Lower lobe of right lung (tissue), 2 donors: Measurements from ENCODE around the gene PNMA6E. TPM values are rescaled to one million over a fixed set of nuclear protein-coding genes. Genes with fewer than 3 reads are reported as not detected.

Experiments
- ATAC-seq, 2 donors: fragments of 200-7000 bp; cut with Tn5 transposase; one replicate each; pipeline ENCODE4 v1.9.1; 2020 to 2022; ENCODE audit warnings: mild to moderate bottlenecking in 2 of 2, moderate library complexity in 2 of 2
- DNase-seq: peaks from one replicate; pipeline ENCODE4 v3.0.0-alpha.2; 2020
- H3K27ac ChIP-seq: fragments of 200-600 bp; one replicate; pipeline ENCODE4 v1.8.0; 2022
- H3K27me3 ChIP-seq: fragments of 200-600 bp; one replicate; pipeline ENCODE4 v1.8.0; 2022; ENCODE audit warnings: low read depth
- H3K36me3 ChIP-seq: fragments of 200-600 bp; one replicate; pipeline ENCODE4 v1.8.0; 2022; ENCODE audit warnings: mild to moderate bottlenecking
- H3K4me1 ChIP-seq: fragments of 200-600 bp; one replicate; pipeline ENCODE4 v1.8.0; 2022
- H3K4me3 ChIP-seq: fragments of 200-600 bp; one replicate; pipeline ENCODE4 v1.8.0; 2022; ENCODE audit warnings: mild to moderate bottlenecking
- H3K9me3 ChIP-seq: fragments of 200-600 bp; one replicate; pipeline ENCODE4 v1.8.0; 2022
- intact Hi-C: fragments of 100-400 bp; cut with DNase I; formaldehyde crosslinking; loops from one replicate; pipeline ENCODE4 v1.11.0; 2022
- total RNA-seq: library from RNA; stranded (reverse); fragmentation: NEBNext Ultra II Directional; extraction: Animal tissue kit (Norgen Biotek cat#: 25700); gene quantifications from one replicate; pipeline ENCODE4 v1.2.1, GENCODE V29; 2021
- TF ChIP-seq, protein P1 (sequence below): fragments of 200-600 bp; IDR thresholded peaks from one replicate; pipeline ENCODE4 v1.8.0; 2022; ENCODE audit warnings: antibody characterized with exemption, mild to moderate bottlenecking
- donor health status: DM: no; HTN: yes; CAD: no; lungs with severe emphysema.

The PNMA6E gene
- total RNA-seq, 1 donor from 2014 or later = not detected

- DNase-seq = no peak
- Histone ChIP-seq H3K4me3 (no peak overlapping the region), H3K36me3 (peaks cover 14% of the 10 kb centered on the region), H3K9me3 (no peaks in the 10 kb centered on the region), H3K27ac (no peak overlapping the region), H3K27me3 (no peaks in the 10 kb centered on the region), H3K4me1 (no peaks in the 10 kb centered on the region)
- ATAC-seq = no peak
- intact Hi-C loops = no loop called here
- TF ChIP-seq, protein P1, sequence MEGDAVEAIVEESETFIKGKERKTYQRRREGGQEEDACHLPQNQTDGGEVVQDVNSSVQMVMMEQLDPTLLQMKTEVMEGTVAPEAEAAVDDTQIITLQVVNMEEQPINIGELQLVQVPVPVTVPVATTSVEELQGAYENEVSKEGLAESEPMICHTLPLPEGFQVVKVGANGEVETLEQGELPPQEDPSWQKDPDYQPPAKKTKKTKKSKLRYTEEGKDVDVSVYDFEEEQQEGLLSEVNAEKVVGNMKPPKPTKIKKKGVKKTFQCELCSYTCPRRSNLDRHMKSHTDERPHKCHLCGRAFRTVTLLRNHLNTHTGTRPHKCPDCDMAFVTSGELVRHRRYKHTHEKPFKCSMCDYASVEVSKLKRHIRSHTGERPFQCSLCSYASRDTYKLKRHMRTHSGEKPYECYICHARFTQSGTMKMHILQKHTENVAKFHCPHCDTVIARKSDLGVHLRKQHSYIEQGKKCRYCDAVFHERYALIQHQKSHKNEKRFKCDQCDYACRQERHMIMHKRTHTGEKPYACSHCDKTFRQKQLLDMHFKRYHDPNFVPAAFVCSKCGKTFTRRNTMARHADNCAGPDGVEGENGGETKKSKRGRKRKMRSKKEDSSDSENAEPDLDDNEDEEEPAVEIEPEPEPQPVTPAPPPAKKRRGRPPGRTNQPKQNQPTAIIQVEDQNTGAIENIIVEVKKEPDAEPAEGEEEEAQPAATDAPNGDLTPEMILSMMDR = no peak
These were observed 46.4 kb upstream of the PNMA6E start for GRCh38 chrX:153447581-153447960.

GRCh38 chrX:153446950-153447580 is 45.9 kb upstream of the PNMA6E start:
- Histone ChIP-seq H3K27ac (no peak overlapping the region), H3K4me1 (no peaks in the 10 kb centered on the region), H3K27me3 (no peaks in the 10 kb centered on the region), H3K9me3 (no peaks in the 10 kb centered on the region), H3K36me3 (peaks cover 13% of the 10 kb centered on the region), H3K4me3 (no peak overlapping the region)
- intact Hi-C loops = no loop called here
- TF ChIP-seq, protein P1 = no peak
- no peak for ATAC-seq
- DNase-seq = no peak

- no peak for DNase-seq
- intact Hi-C loops = no loop called here
- no peak overlapping the region for H3K27ac ChIP-seq
- no peak for ATAC-seq
- peaks cover 13% of the 10 kb centered on the region for H3K36me3 ChIP-seq
- H3K4me1 ChIP-seq = no peaks in the 10 kb centered on the region
- H3K27me3 ChIP-seq = no peaks in the 10 kb centered on the region
- TF ChIP-seq, protein P1 = no peak
- no peaks in the 10 kb centered on the region for H3K9me3 ChIP-seq
- no peak overlapping the region for H3K4me3 ChIP-seq
These were observed 45.4 kb upstream of the PNMA6E start for GRCh38 chrX:153446636-153446936.

DNA sequence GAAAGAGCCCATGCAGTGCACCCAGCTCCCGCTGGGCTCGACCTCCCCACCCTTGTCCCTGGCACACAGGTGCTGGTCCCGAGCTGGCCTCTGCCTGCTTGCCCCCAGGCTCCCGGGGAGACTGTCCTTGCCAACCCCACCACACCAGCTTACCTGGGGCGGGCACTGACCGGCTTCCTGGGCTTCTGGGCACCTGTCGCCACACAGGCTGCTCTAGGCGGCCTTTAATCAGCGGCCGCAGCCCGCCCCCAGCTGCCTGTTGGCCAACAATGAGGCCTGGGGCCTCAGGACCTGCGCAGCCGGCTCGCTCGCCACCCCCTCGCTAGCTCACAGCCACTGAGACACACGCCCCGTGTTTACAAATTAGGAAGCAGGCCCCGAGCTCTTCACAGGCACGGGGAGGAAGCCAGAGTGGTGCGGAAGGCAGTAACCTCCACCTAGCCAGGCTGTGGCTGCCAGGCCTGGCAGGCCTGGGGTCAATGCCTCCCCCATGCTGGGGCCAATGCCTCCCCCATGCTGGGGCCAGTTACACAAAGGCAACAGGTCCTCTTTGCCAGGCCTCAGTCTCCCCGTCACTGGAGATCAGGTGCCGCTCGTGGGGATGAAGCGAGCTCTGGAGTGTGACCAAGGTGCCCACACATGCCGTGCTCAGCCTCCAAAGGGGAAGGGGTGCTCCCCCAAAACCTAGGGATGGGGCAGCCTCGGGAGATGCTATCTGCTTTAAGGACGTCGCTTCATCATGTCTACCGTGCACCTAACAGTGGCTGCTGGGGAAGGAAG is 44.9 kb upstream of the PNMA6E start, which contains the start of gene TREX2:
TREX2 (minus strand) TSS at position 201 of the 780 bp plus-strand sequence. CDS start 626 bp downstream, outside the sequence.
- DNase-seq = no peak
- Histone ChIP-seq H3K9me3 (no peaks in the 10 kb centered on the region), H3K27me3 (no peaks in the 10 kb centered on the region), H3K36me3 (peaks cover 13% of the 10 kb centered on the region), H3K27ac (no peak within 1 kb of the TSS), H3K4me3 (no peak within 1 kb of the TSS), H3K4me1 (no peaks in the 10 kb centered on the region)
- ATAC-seq = no peak
- intact Hi-C loops = no loop called here
- TF ChIP-seq, protein P1 = no peak

- Histone ChIP-seq H3K27me3 (no peaks in the 10 kb centered on the region), H3K9me3 (no peaks in the 10 kb centered on the region), H3K4me1 (no peaks in the 10 kb centered on the region), H3K4me3 (no peak overlapping the region), H3K36me3 (peaks cover 13% of the 10 kb centered on the region), H3K27ac (no peak overlapping the region)
- DNase-seq (no peak), ATAC-seq (no peak)
- TF ChIP-seq, protein P1 = no peak
- intact Hi-C loops = no loop called here
These were observed 44.1 kb upstream of the PNMA6E start for GRCh38 chrX:153445106-153445855.
